Mesenchymal stem cell (in vitro differentiated cells and primary cell): ENCODE data around the gene FOXE1.

Experiments used
- DNase-seq: peaks from one replicate; pipeline ENCODE4 v3.0.0-alpha.2; 2013
- H2AFZ ChIP-seq: one replicate; pipeline ENCODE4 v1.6.1; 2013; ENCODE audit warnings: low read depth, mild to moderate bottlenecking, control low read depth, inconsistent platforms, low read length, moderate library complexity
- H2AK5ac ChIP-seq: 2 replicates; pipeline ENCODE4 v1.6.1; 2013; ENCODE audit warnings: low read length, moderate library complexity, mild to moderate bottlenecking, inconsistent platforms; ENCODE audit not compliant: severe bottlenecking
- H2BK120ac ChIP-seq: one replicate; pipeline ENCODE4 v1.6.1; 2013; ENCODE audit warnings: low read depth, mild to moderate bottlenecking, inconsistent platforms, low read length, moderate library complexity
- H2BK12ac ChIP-seq, 2 experiments: one replicate each; pipeline ENCODE4 v1.6.1; 2013; ENCODE audit warnings: inconsistent platforms in 2 of 2, low read length in 2 of 2, mild to moderate bottlenecking in 2 of 2, moderate library complexity in 2 of 2, control low read depth in 1 of 2
- H2BK15ac ChIP-seq: one replicate; pipeline ENCODE4 v1.6.1; 2013; ENCODE audit warnings: mild to moderate bottlenecking, low read depth, inconsistent platforms; ENCODE audit not compliant: poor library complexity, severe bottlenecking
- H2BK5ac ChIP-seq: 2 replicates; pipeline ENCODE4 v1.6.1; 2013; ENCODE audit warnings: low read depth, mild to moderate bottlenecking, low read length, control low read depth, inconsistent platforms; ENCODE audit not compliant: poor library complexity, severe bottlenecking
- H3K14ac ChIP-seq, 2 experiments: one replicate each; pipeline ENCODE4 v1.6.1; 2013; ENCODE audit warnings: inconsistent platforms in 2 of 2, low read length in 2 of 2, control low read depth in 1 of 2, mild to moderate bottlenecking in 1 of 2, moderate library complexity in 1 of 2
- H3K18ac ChIP-seq, 2 experiments: one replicate each; pipeline ENCODE4 v1.6.1; 2013; ENCODE audit warnings: inconsistent platforms in 2 of 2, low read length in 2 of 2, control low read depth in 1 of 2, low read depth in 1 of 2, mild to moderate bottlenecking in 1 of 2
- H3K23ac ChIP-seq, 2 experiments: one replicate each; pipeline ENCODE4 v1.6.1; 2013; ENCODE audit warnings: inconsistent platforms in 2 of 2, low read length in 2 of 2, mild to moderate bottlenecking in 2 of 2, moderate library complexity in 2 of 2, control low read depth in 1 of 2
- H3K27ac ChIP-seq: 2 replicates; pipeline ENCODE4 v1.5.1; 2013; ENCODE audit warnings: mild to moderate bottlenecking, moderate library complexity, low read length, control low read depth, inconsistent platforms; ENCODE audit not compliant: poor library complexity, severe bottlenecking
- H3K27me3 ChIP-seq, 2 experiments: 2 replicates each; pipeline versions ENCODE4 v1.6.1 to v1.7.0; 2013; ENCODE audit warnings: low read length in 2 of 2, mild to moderate bottlenecking in 2 of 2, moderate library complexity in 2 of 2, control low read depth in 1 of 2, inconsistent platforms in 1 of 2; ENCODE audit not compliant: control insufficient read depth in 1 of 2, insufficient read depth in 1 of 2
- H3K36me3 ChIP-seq, 2 experiments: 2 replicates each; pipeline versions ENCODE4 v1.6.1 to v1.7.0; 2013; ENCODE audit warnings: low read length in 2 of 2, control low read depth in 1 of 2, inconsistent platforms in 1 of 2, low read depth in 1 of 2, mild to moderate bottlenecking in 1 of 2; ENCODE audit not compliant: insufficient read depth in 2 of 2, control insufficient read depth in 1 of 2
- H3K4ac ChIP-seq, 2 experiments: one replicate each; pipeline ENCODE4 v1.6.1; 2013; ENCODE audit warnings: inconsistent platforms in 2 of 2, low read length in 2 of 2, mild to moderate bottlenecking in 2 of 2, moderate library complexity in 2 of 2, control low read depth in 1 of 2, low read depth in 1 of 2
- H3K4me1 ChIP-seq: 2 replicates; pipeline ENCODE4 v1.6.1; 2013; ENCODE audit warnings: low read depth, low read length, control low read depth; ENCODE audit not compliant: control insufficient read depth, insufficient read depth
- H3K4me2 ChIP-seq: 2 replicates; pipeline ENCODE4 v1.6.1; 2013; ENCODE audit warnings: low read length, mild to moderate bottlenecking, inconsistent platforms; ENCODE audit not compliant: poor library complexity, severe bottlenecking
- H3K4me3 ChIP-seq, 2 experiments: 2 replicates each; pipeline versions ENCODE4 v1.5.1 to v1.7.0; 2013; ENCODE audit warnings: low read length in 2 of 2, mild to moderate bottlenecking in 2 of 2, control low read depth in 1 of 2, low read depth in 1 of 2; ENCODE audit not compliant: insufficient read depth in 1 of 2
- H3K79me1 ChIP-seq: replicated peaks from 2 replicates; pipeline ENCODE4 v1.6.1; 2013; ENCODE audit warnings: mild to moderate bottlenecking, control low read depth, low read length, inconsistent platforms; ENCODE audit not compliant: poor library complexity, severe bottlenecking
- H3K9ac ChIP-seq: 2 replicates; pipeline ENCODE4 v1.7.0; 2013; ENCODE audit warnings: mild to moderate bottlenecking, low read length, moderate library complexity
- H3K9me3 ChIP-seq: 2 replicates; pipeline ENCODE4 v1.7.0; 2013; ENCODE audit warnings: mild to moderate bottlenecking, low read length; ENCODE audit not compliant: control insufficient read depth
- H4K8ac ChIP-seq: one replicate; pipeline ENCODE4 v1.6.1; 2013; ENCODE audit warnings: inconsistent platforms, mild to moderate bottlenecking, low read length, moderate library complexity
- H4K91ac ChIP-seq: one replicate; pipeline ENCODE4 v1.6.1; 2013; ENCODE audit warnings: mild to moderate bottlenecking, low read length, inconsistent platforms
- WGBS: methylation state at CpG from one replicate; pipeline ENCODE4 v1.1.7; 2013; ENCODE audit warnings: mixed read lengths; 5-methylcytosine and 5-hydroxymethylcytosine counted together

FOXE1 gene

DNA sequence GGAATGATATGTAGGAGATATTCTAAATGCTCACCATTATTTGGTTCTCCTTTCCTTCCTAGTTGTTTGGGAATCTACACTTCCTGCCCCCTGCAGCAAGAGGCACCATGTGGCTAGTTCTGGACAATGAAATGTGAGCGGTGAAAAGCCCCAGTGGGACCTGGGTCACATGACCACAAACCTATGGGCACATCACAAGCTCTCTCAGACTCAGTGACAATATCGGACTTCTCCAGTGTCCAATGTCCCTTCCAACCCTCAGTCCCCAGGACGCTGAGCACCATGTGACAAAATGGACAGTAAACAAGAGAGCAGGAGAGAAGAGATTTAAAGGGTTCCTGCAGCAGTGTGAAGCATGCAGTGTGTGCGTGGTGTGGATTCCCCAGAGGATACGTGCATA lies 44.6 kb upstream of the FOXE1 start:
- Histone ChIP-seq H2AK5ac (peak overlapping the region; percentile 77), H2BK120ac (no peak overlapping the region), H4K91ac (no peak overlapping the region), H3K27ac (peak overlapping the region; percentile 60), H3K4me2 (no peak overlapping the region), H2BK5ac (no peak overlapping the region), H2AFZ (no peak overlapping the region), H3K14ac (no peak overlapping the region), H3K36me3 (no peaks in the 10 kb centered on the region), H3K79me1 (no peaks in the 10 kb centered on the region), H4K8ac (no peak overlapping the region), H3K9ac (no peak overlapping the region), H3K4me3 (no peak overlapping the region), H3K23ac (no peak overlapping the region), H2BK12ac (no peak overlapping the region), H3K9me3 (no peaks in the 10 kb centered on the region), H3K27me3 (peaks cover 0 to 46% of the 10 kb centered on the region in 2 experiments), H2BK15ac (no peak overlapping the region), H3K18ac (no peak overlapping the region), H3K4ac (no peak overlapping the region), H3K4me1 (peaks cover 34% of the 10 kb centered on the region)
- DNase-seq = no peak
- 74% methylated on average over 3 of the region's 5 CpGs for WGBS

DNA sequence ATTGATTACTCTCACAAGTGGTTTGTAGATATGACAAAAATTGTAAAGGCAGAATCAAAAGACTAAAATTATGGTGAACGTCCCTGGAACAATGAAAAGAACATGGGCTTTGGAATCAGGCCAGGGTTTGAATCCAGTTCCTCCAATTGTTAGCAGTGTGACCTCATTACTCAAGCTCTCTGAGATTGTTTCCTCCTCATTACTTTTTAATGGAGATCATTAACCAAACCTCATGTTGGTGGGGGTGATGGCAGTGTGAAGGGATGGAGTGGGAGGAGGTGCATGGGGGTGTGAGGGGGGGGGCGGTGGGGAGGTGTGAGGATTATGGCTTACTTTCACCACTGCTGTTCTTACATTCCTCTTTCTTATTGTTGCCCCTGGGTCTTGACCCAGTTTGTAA lies 44.1 kb upstream of the FOXE1 start:
- Histone ChIP-seq H3K9me3 (no peaks in the 10 kb centered on the region), H3K4ac (no peak overlapping the region), H2AK5ac (peak overlapping the region; percentile 21), H3K4me1 (peaks cover 28% of the 10 kb centered on the region), H3K9ac (no peak overlapping the region), H3K27me3 (peaks cover 0 to 41% of the 10 kb centered on the region in 2 experiments), H3K4me2 (no peak overlapping the region), H2BK12ac (no peak overlapping the region), H2BK5ac (peak overlapping the region; percentile 1), H4K91ac (no peak overlapping the region), H2AFZ (no peak overlapping the region), H3K23ac (no peak overlapping the region), H2BK15ac (no peak overlapping the region), H2BK120ac (no peak overlapping the region), H4K8ac (no peak overlapping the region), H3K79me1 (no peaks in the 10 kb centered on the region), H3K27ac (peak overlapping the region; percentile 81), H3K14ac (no peak overlapping the region), H3K4me3 (no peak overlapping the region), H3K36me3 (no peaks in the 10 kb centered on the region), H3K18ac (no peak overlapping the region)
- DNase-seq = no peak
- 60% methylated on average over 1 of the region's 2 CpGs for WGBS

DNA sequence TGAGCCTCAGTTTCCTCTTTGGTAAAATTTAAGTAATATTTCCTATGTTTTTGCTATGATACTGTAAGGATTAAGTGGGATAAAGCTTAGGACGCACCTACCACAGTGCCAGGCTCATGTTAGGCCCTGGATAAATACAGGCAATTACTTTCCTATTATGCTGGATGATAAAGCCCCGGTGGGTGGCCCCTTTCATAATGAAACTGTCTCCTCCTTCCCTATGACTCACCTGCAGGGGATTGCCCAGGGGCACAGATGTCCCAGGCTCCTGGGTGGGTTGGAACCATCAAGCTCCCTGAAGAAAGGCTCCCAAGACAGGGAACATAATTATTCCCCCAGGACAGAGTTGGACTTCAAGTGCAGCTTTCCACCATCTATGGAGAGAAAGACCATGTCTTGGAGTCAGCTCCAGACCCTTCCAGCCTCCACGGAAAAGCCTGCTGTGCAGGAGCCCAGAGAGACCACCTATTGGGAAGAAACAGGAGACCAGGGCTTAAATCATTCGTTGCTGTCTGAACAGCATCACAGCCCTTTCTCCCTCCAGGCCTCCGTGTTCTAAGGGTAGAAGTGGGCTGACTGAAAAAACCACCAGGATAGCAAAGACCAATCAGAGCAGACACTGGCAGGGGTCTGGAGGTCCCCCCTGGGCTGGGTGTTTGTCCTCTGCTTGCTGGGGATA lies 43.2 kb upstream of the FOXE1 start:
- no peaks in the 10 kb centered on the region for H3K79me1 ChIP-seq
- no peak overlapping the region for H3K4ac ChIP-seq
- H3K27me3 ChIP-seq = peaks cover 0 to 33% of the 10 kb centered on the region in 2 experiments
- H3K9me3 ChIP-seq = no peaks in the 10 kb centered on the region
- H3K27ac ChIP-seq = no peak overlapping the region
- no peak overlapping the region for H4K8ac ChIP-seq
- H2BK12ac ChIP-seq = no peak overlapping the region
- H3K18ac ChIP-seq = no peak overlapping the region
- no peak overlapping the region for H4K91ac ChIP-seq
- no peak overlapping the region for H2AFZ ChIP-seq
- H2BK15ac ChIP-seq = no peak overlapping the region
- 58% methylated on average over 4 of the region's 5 CpGs for WGBS
- peak overlapping the region; percentile 1 for H2BK5ac ChIP-seq
- H3K4me1 ChIP-seq = peaks cover 23% of the 10 kb centered on the region
- no peak overlapping the region for H2BK120ac ChIP-seq
- no peak overlapping the region for H3K4me3 ChIP-seq
- DNase-seq = no peak
- no peaks in the 10 kb centered on the region for H3K36me3 ChIP-seq
- no peak overlapping the region for H3K14ac ChIP-seq
- no peak overlapping the region for H3K23ac ChIP-seq
- no peak overlapping the region for H3K9ac ChIP-seq
- H2AK5ac ChIP-seq = peak overlapping the region; percentile 21
- no peak overlapping the region for H3K4me2 ChIP-seq

DNA sequence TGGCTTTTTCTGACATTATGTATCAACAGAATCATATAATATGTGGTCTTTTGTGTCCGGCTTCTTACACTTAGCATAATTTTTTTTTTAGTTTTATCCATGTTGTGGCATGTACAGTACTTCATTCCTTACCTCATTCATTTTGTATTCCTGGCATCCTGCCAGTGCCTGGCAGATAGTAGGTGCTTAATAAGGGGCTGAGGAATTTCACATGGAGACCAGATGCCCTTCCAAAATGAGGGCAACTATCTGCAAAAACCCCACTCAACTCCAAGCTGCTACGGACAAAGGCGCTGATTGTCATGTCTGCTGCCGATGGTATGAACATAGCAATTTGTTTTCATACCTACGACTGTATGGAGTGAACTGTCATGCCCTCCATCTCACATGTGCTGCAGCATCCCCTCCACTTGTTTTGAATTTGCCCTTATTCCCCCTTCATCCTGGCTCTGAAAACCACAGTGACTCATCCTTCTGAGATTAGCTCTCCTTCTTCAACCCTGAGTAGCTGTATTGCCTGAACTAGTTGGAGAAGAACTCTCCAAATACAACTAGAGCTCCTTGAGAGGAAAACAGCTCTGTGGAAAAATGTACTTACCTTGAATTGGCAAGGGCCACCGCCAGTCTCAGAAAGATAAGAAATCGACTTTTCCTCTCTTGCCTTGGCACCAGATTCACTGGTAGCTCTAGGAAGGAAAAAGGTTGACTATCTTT lies 41.3 kb upstream of the FOXE1 start:
- Histone ChIP-seq H2BK5ac (peak overlapping the region; percentile 44), H3K9ac (no peak overlapping the region), H3K23ac (no peak overlapping the region), H3K18ac (no peak overlapping the region), H2AK5ac (no peak overlapping the region), H2AFZ (no peak overlapping the region), H3K14ac (no peak overlapping the region), H3K9me3 (no peaks in the 10 kb centered on the region), H3K27me3 (peaks cover 0 to 23% of the 10 kb centered on the region in 2 experiments), H3K4me3 (no peak overlapping the region), H3K36me3 (no peaks in the 10 kb centered on the region), H4K8ac (no peak overlapping the region), H3K4me1 (peaks cover 23% of the 10 kb centered on the region), H4K91ac (no peak overlapping the region), H3K27ac (peak overlapping the region; percentile 83), H2BK12ac (no peak overlapping the region), H3K79me1 (no peaks in the 10 kb centered on the region), H2BK15ac (no peak overlapping the region), H3K4me2 (no peak overlapping the region), H2BK120ac (no peak overlapping the region), H3K4ac (no peak overlapping the region)
- 94% methylated on average over 5 of the region's 7 CpGs for WGBS
- DNase-seq = peak; percentile 5
